Endodermal cell (in vitro differentiated cells): ENCODE results near the gene AGRN. TPM values are rescaled to one million over a fixed set of nuclear protein-coding genes. Genes with fewer than 3 reads are reported as not detected.

ENCODE experiments used
- DNase-seq: peaks from one replicate; pipeline ENCODE4 v3.0.0-alpha.2; 2017
- H3K27ac ChIP-seq: 2 replicates; pipeline ENCODE4 v1.5.1; 2013; ENCODE audit warnings: mild to moderate bottlenecking, low read depth, low read length, moderate library complexity
- H3K27me3 ChIP-seq: 2 replicates; pipeline ENCODE4 v1.6.1; 2013; ENCODE audit warnings: mild to moderate bottlenecking, low read length, moderate library complexity; ENCODE audit not compliant: insufficient read depth, control insufficient read depth, poor library complexity, severe bottlenecking
- H3K36me3 ChIP-seq: 2 replicates; pipeline ENCODE4 v1.7.0; 2013; ENCODE audit warnings: mild to moderate bottlenecking, low read length, moderate library complexity; ENCODE audit not compliant: control insufficient read depth, insufficient read depth
- H3K4me1 ChIP-seq: one replicate; pipeline ENCODE4 v1.7.0; 2013; ENCODE audit warnings: low read length; ENCODE audit not compliant: control insufficient read depth, insufficient read depth
- H3K4me3 ChIP-seq: 2 replicates; pipeline ENCODE4 v1.5.1; 2013; ENCODE audit warnings: mild to moderate bottlenecking, low read length, moderate library complexity
- H3K9ac ChIP-seq: 2 replicates; pipeline ENCODE4 v1.6.1; 2013; ENCODE audit warnings: mild to moderate bottlenecking, low read length, moderate library complexity; ENCODE audit not compliant: poor library complexity, severe bottlenecking; ENCODE audit errors: extremely low read depth
- H3K9me3 ChIP-seq: 2 replicates; pipeline ENCODE4 v1.6.1; 2013; ENCODE audit warnings: mild to moderate bottlenecking, low read length, moderate library complexity; ENCODE audit not compliant: control insufficient read depth
- H3K27ac Mint-ChIP-seq: 2 replicates; pipeline ENCODE4 v1.8.0; 2020; ENCODE audit warnings: mixed read lengths
- H3K27me3 Mint-ChIP-seq: 2 replicates; pipeline ENCODE4 v1.8.0; 2021; ENCODE audit warnings: mild to moderate bottlenecking, mixed read lengths; ENCODE audit not compliant: insufficient read depth
- H3K36me3 Mint-ChIP-seq: 2 replicates; pipeline ENCODE4 v1.8.0; 2020; ENCODE audit warnings: low read depth, mixed read lengths
- H3K4me1 Mint-ChIP-seq: 2 replicates; pipeline ENCODE4 v1.8.0; 2020; ENCODE audit warnings: mixed read lengths
- H3K4me3 Mint-ChIP-seq: 2 replicates; pipeline ENCODE4 v1.8.0; 2020; ENCODE audit warnings: mild to moderate bottlenecking, moderate library complexity, mixed read lengths
- H3K9me3 Mint-ChIP-seq: 2 replicates; pipeline ENCODE4 v1.8.0; 2020; ENCODE audit warnings: mild to moderate bottlenecking, mixed read lengths
- CTCF ChIP-seq: fragments of 200-600 bp; sonication (generic); conservative IDR thresholded peaks from 2 replicates; pipeline ENCODE4 v1.5.0; 2021; ENCODE audit warnings: antibody characterized with exemption, mild to moderate bottlenecking
- WGBS, 2 experiments: methylation state at CpG; one replicate each; pipeline versions ENCODE4 v1.1.5 to v1.1.7; 2013; ENCODE audit warnings: missing lambda C conversion rate in 2 of 2, mixed read lengths in 1 of 2; ENCODE audit not compliant: insufficient coverage in 1 of 2, insufficient read length in 1 of 2; 5-methylcytosine and 5-hydroxymethylcytosine counted together
- total RNA-seq, 2 donors: library from RNA; stranded (reverse); fragmentation: NEBNext Ultra II Directional in 1 of 2; extraction: Animal tissue kit (Norgen Biotek cat#: 25700) in 1 of 2; gene quantifications; 2 replicates in 1 of 2; 3 replicates in 1 of 2; pipeline ENCODE4 v1.2.1, GENCODE V29; 2021

The AGRN gene
- total RNA-seq, 2 donors from 2014 or later: 269 to 288 TPM

GRCh38 chr1:974293-974640 is 45.7 kb upstream of the AGRN start:
- Histone ChIP-seq H3K9ac (no peak overlapping the region), H3K36me3 (no peaks in the 10 kb centered on the region), H3K9me3 (no peaks in the 10 kb centered on the region), H3K27me3 (peaks cover 31% of the 10 kb centered on the region), H3K4me1 (no peaks in the 10 kb centered on the region), H3K4me3 (no peak overlapping the region), H3K27ac (no peak overlapping the region)
- Mint-ChIP-seq H3K4me3 (no peak overlapping the region), H3K36me3 (peaks cover 3% of the 10 kb centered on the region), H3K9me3 (peaks cover 5% of the 10 kb centered on the region), H3K4me1 (no peaks in the 10 kb centered on the region), H3K27ac (no peak overlapping the region), H3K27me3 (peaks cover 26% of the 10 kb centered on the region)
- 83 to 96% methylated on average over 1 to 11 of the region's 11 CpGs for WGBS, 2 experiments
- DNase-seq: no peak
- no peak for TF ChIP-seq CTCF

GRCh38 chr1:974687-975328 is 45.1 kb upstream of the AGRN start:
- H3K27ac Mint-ChIP-seq: no peak overlapping the region

DNA sequence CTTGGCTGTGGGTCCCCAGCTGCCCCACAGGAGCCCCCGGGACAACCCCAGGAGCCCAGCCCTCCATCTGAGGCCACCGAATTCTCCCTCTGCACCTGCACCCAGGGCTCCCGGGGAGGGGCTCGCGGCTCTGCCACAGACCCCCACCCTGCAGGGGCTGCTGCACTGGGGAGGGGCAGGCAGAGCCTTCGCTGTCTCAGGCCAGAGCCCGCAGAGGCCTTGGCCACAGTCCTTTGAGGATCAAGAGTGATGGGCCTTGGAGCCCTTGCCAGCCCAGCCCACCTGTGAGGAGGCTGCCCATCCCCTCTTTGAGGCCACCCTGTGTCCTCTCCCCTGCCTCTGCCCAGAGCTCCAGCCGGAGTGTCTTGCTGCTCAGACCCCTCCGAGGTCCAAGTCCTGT is 44.6 kb upstream of the AGRN start:
- Histone ChIP-seq H3K9me3 (no peaks in the 10 kb centered on the region), H3K27me3 (peaks cover 20% of the 10 kb centered on the region), H3K4me1 (no peaks in the 10 kb centered on the region), H3K36me3 (no peaks in the 10 kb centered on the region), H3K9ac (no peak overlapping the region), H3K27ac (no peak overlapping the region), H3K4me3 (no peak overlapping the region)
- Mint-ChIP-seq H3K9me3 (peaks cover 5% of the 10 kb centered on the region), H3K36me3 (peaks cover 3% of the 10 kb centered on the region), H3K4me3 (no peak overlapping the region), H3K27me3 (peaks cover 21% of the 10 kb centered on the region), H3K4me1 (no peaks in the 10 kb centered on the region), H3K27ac (no peak overlapping the region)
- 76 to 88% methylated on average over 4 to 9 of the region's 9 CpGs for WGBS, 2 experiments
- no peak for DNase-seq
- TF ChIP-seq CTCF: no peak

More at GRCh38 chr1:974687-975328, 45.1 kb upstream of the AGRN start:
- no peak for DNase-seq
- Histone ChIP-seq H3K4me1 (no peaks in the 10 kb centered on the region), H3K27ac (no peak overlapping the region), H3K4me3 (no peak overlapping the region), H3K9me3 (no peaks in the 10 kb centered on the region), H3K36me3 (no peaks in the 10 kb centered on the region), H3K27me3 (peaks cover 25% of the 10 kb centered on the region), H3K9ac (no peak overlapping the region)
- 91 to 92% methylated on average over 10 to 17 of the region's 17 CpGs for WGBS, 2 experiments
- Mint-ChIP-seq H3K27me3 (peaks cover 21% of the 10 kb centered on the region), H3K4me1 (no peaks in the 10 kb centered on the region), H3K9me3 (peaks cover 5% of the 10 kb centered on the region), H3K36me3 (peaks cover 3% of the 10 kb centered on the region), H3K4me3 (no peak overlapping the region)
- no peak for TF ChIP-seq CTCF
